Measurements from ENCODE around the gene HPN.
"Not testable (repeated sequence)": the region's sequence is repeated elsewhere in the genome, so short reads cannot be mapped to it uniquely, and the experiment has no call there.

- TF ChIP-seq, protein P1, sequence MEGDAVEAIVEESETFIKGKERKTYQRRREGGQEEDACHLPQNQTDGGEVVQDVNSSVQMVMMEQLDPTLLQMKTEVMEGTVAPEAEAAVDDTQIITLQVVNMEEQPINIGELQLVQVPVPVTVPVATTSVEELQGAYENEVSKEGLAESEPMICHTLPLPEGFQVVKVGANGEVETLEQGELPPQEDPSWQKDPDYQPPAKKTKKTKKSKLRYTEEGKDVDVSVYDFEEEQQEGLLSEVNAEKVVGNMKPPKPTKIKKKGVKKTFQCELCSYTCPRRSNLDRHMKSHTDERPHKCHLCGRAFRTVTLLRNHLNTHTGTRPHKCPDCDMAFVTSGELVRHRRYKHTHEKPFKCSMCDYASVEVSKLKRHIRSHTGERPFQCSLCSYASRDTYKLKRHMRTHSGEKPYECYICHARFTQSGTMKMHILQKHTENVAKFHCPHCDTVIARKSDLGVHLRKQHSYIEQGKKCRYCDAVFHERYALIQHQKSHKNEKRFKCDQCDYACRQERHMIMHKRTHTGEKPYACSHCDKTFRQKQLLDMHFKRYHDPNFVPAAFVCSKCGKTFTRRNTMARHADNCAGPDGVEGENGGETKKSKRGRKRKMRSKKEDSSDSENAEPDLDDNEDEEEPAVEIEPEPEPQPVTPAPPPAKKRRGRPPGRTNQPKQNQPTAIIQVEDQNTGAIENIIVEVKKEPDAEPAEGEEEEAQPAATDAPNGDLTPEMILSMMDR (IDR thresholded peaks at IDR 0.05): not testable (repeated sequence)
- not testable (repeated sequence) for TF ChIP-seq POLR2AphosphoS5, POLR2A (IDR thresholded peaks at IDR 0.05)
Measured at GRCh38 chr19:34992582-34992981, 48.9 kb upstream of the HPN start.

Measured in suprapubic skin (tissue), 4 donors.